Effector memory CD4-positive, alpha-beta T cell (primary cell): ENCODE data around the gene YTHDF2.
"Not testable (repeated sequence)": the region's sequence is repeated elsewhere in the genome, so short reads cannot be mapped to it uniquely, and the experiment has no call there.

Experiments
- DNase-seq, 3 donors: peaks; one replicate each; pipeline ENCODE4 v3.0.0-alpha.2; 2020
- H3K27ac ChIP-seq: 2 replicates; pipeline ENCODE4 v1.7.0; 2013; ENCODE audit warnings: mild to moderate bottlenecking, low read length, moderate library complexity; ENCODE audit not compliant: insufficient read depth, poor library complexity, severe bottlenecking
- H3K27me3 ChIP-seq: replicated peaks from 2 replicates; pipeline ENCODE4 v1.7.0; 2013; ENCODE audit warnings: mild to moderate bottlenecking, low read length; ENCODE audit not compliant: insufficient read depth, control insufficient read depth, poor library complexity, severe bottlenecking
- H3K36me3 ChIP-seq: 2 replicates; pipeline ENCODE4 v1.7.0; 2013; ENCODE audit warnings: mild to moderate bottlenecking, low read length, moderate library complexity; ENCODE audit not compliant: control insufficient read depth, insufficient read depth
- H3K4me1 ChIP-seq: 2 replicates; pipeline ENCODE4 v1.7.0; 2013; ENCODE audit warnings: low read length, mild to moderate bottlenecking; ENCODE audit not compliant: control insufficient read depth, insufficient read depth, poor library complexity, severe bottlenecking
- H3K4me3 ChIP-seq: 2 replicates; pipeline ENCODE4 v1.7.0; 2013; ENCODE audit warnings: low read length, low read depth, mild to moderate bottlenecking; ENCODE audit not compliant: insufficient read depth, poor library complexity, severe bottlenecking
- H3K9me3 ChIP-seq: 2 replicates; pipeline ENCODE4 v1.7.0; 2013; ENCODE audit warnings: mild to moderate bottlenecking, low read length, moderate library complexity; ENCODE audit not compliant: control insufficient read depth

Gene YTHDF2

GRCh38 chr1:28794582-28794981 lies 57.8 kb downstream of the YTHDF2 start:
- DNase-seq, H3K27me3 ChIP-seq: not testable (repeated sequence)

GRCh38 chr1:28796352-28797211 lies 59.8 kb downstream of the YTHDF2 start:
- H3K27me3 ChIP-seq = no peaks in the 10 kb centered on the region
- no peaks in the 10 kb centered on the region for H3K4me1 ChIP-seq
- H3K4me3 ChIP-seq = no peak overlapping the region
- no peak for DNase-seq
- H3K36me3 ChIP-seq = no peaks in the 10 kb centered on the region
- H3K27ac ChIP-seq = no peak overlapping the region
- no peaks in the 10 kb centered on the region for H3K9me3 ChIP-seq

More at GRCh38 chr1:28794582-28794981, 57.8 kb downstream of the YTHDF2 start:
- not testable (repeated sequence) for H3K4me1 ChIP-seq, H3K27ac ChIP-seq, H3K36me3 ChIP-seq, H3K4me3 ChIP-seq, H3K9me3 ChIP-seq

- no peaks in the 10 kb centered on the region for H3K4me1 ChIP-seq
- H3K27me3 ChIP-seq = no peaks in the 10 kb centered on the region
- no peaks in the 10 kb centered on the region for H3K9me3 ChIP-seq
- H3K27ac ChIP-seq = no peak overlapping the region
- DNase-seq = no peak
- H3K36me3 ChIP-seq = no peaks in the 10 kb centered on the region
- no peak overlapping the region for H3K4me3 ChIP-seq
These were observed 63.6 kb downstream of the YTHDF2 start for GRCh38 chr1:28800324-28800723.

GRCh38 chr1:28801461-28801860 lies 64.7 kb downstream of the YTHDF2 start:
- no peaks in the 10 kb centered on the region for H3K27me3 ChIP-seq
- no peak for DNase-seq
- H3K27ac ChIP-seq = no peak overlapping the region
- no peaks in the 10 kb centered on the region for H3K36me3 ChIP-seq
- no peaks in the 10 kb centered on the region for H3K9me3 ChIP-seq
- H3K4me3 ChIP-seq = no peak overlapping the region
- no peaks in the 10 kb centered on the region for H3K4me1 ChIP-seq

- Histone ChIP-seq H3K4me3 (no peak overlapping the region), H3K4me1 (no peaks in the 10 kb centered on the region), H3K9me3 (no peaks in the 10 kb centered on the region), H3K36me3 (no peaks in the 10 kb centered on the region), H3K27ac (no peak overlapping the region), H3K27me3 (no peaks in the 10 kb centered on the region)
- DNase-seq = no peak
These were observed 66.3 kb downstream of the YTHDF2 start for GRCh38 chr1:28803051-28803450.

- Histone ChIP-seq H3K4me1 (no peaks in the 10 kb centered on the region), H3K27me3 (no peaks in the 10 kb centered on the region), H3K4me3 (no peak overlapping the region), H3K36me3 (no peaks in the 10 kb centered on the region), H3K27ac (no peak overlapping the region), H3K9me3 (no peaks in the 10 kb centered on the region)
- DNase-seq = no peak
These were observed 66.9 kb downstream of the YTHDF2 start for GRCh38 chr1:28803662-28804061.

GRCh38 chr1:28804071-28804470 lies 67.3 kb downstream of the YTHDF2 start:
- Histone ChIP-seq H3K27me3 (no peaks in the 10 kb centered on the region), H3K9me3 (no peaks in the 10 kb centered on the region), H3K4me3 (no peak overlapping the region), H3K27ac (no peak overlapping the region), H3K36me3 (no peaks in the 10 kb centered on the region), H3K4me1 (no peaks in the 10 kb centered on the region)
- DNase-seq = no peak

- Histone ChIP-seq H3K4me3 (no peak overlapping the region), H3K36me3 (no peaks in the 10 kb centered on the region), H3K27me3 (peaks cover 16% of the 10 kb centered on the region), H3K27ac (no peak overlapping the region), H3K4me1 (no peaks in the 10 kb centered on the region), H3K9me3 (no peaks in the 10 kb centered on the region)
- no peak for DNase-seq
These were observed 70.3 kb downstream of the YTHDF2 start for GRCh38 chr1:28807046-28807445.

- Histone ChIP-seq H3K27me3 (peaks cover 22% of the 10 kb centered on the region), H3K9me3 (no peaks in the 10 kb centered on the region), H3K4me3 (no peak overlapping the region), H3K36me3 (no peaks in the 10 kb centered on the region), H3K4me1 (peaks cover 4% of the 10 kb centered on the region), H3K27ac (no peak overlapping the region)
- no peak for DNase-seq
These were observed 71.2 kb downstream of the YTHDF2 start for GRCh38 chr1:28807986-28808385.

GRCh38 chr1:28811369-28811765 lies 74.6 kb downstream of the YTHDF2 start:
- no peak for DNase-seq
- peaks cover 26% of the 10 kb centered on the region for H3K27me3 ChIP-seq

More at GRCh38 chr1:28811369-28811765, 74.6 kb downstream of the YTHDF2 start:
- H3K36me3 ChIP-seq = no peaks in the 10 kb centered on the region
- H3K9me3 ChIP-seq = no peaks in the 10 kb centered on the region
- H3K4me1 ChIP-seq = peaks cover 4% of the 10 kb centered on the region
- H3K27ac ChIP-seq = no peak overlapping the region
- H3K4me3 ChIP-seq = no peak overlapping the region
